ENCODE results near the gene RHOB. TPM values are rescaled to one million over a fixed set of nuclear protein-coding genes. Genes with fewer than 3 reads are reported as not detected.
"Not testable (repeated sequence)": the region's sequence is repeated elsewhere in the genome, so short reads cannot be mapped to it uniquely, and the experiment has no call there.

Gene RHOB
- total RNA-seq, 1 donor from 2014 or later, result 191 TPM

DNA sequence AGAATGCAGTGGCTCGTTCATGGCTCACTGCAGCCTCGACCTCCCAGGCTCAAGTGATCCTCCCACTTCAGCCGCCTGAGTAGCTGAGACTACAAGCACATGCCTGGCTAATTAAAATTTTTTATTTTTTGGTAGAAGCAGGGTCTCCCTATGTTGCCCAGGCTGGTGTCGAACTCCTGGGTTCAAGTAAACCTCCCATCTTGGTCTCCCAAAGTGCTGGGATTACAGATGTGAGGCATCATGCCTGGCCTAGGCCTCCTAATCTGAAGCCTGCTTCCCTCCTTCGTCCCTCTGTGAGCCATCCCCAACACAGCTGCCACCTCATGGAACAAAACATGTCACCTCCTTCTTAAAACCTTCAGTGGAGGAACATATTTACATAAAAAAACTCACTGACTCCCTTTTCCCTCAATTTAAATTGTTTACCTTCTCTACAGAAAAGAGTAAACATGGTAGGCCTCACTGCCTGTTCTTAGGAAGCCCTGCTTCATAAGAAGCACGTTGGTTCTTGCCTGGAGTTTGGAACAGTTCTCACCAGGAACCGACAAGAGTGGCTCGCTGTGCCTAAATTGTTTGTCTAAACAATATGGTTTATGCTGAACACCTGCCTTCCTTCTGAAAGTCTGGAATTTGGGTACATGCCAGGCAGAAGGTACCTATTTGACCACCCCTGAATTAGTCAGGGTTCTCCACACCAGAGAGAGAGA, 12.1 kb upstream of the RHOB start:
- Histone ChIP-seq H3K36me3 (no peaks in the 10 kb centered on the region), H3K27ac (no peak overlapping the region), H3K27me3 (no peaks in the 10 kb centered on the region), H3K4me3 (no peak overlapping the region), H3K4me1 (peaks cover 13% of the 10 kb centered on the region), H3K9me3 (no peaks in the 10 kb centered on the region)
- intact Hi-C loops (cut with DNase I), result no loop called here
- TF ChIP-seq, protein P1, sequence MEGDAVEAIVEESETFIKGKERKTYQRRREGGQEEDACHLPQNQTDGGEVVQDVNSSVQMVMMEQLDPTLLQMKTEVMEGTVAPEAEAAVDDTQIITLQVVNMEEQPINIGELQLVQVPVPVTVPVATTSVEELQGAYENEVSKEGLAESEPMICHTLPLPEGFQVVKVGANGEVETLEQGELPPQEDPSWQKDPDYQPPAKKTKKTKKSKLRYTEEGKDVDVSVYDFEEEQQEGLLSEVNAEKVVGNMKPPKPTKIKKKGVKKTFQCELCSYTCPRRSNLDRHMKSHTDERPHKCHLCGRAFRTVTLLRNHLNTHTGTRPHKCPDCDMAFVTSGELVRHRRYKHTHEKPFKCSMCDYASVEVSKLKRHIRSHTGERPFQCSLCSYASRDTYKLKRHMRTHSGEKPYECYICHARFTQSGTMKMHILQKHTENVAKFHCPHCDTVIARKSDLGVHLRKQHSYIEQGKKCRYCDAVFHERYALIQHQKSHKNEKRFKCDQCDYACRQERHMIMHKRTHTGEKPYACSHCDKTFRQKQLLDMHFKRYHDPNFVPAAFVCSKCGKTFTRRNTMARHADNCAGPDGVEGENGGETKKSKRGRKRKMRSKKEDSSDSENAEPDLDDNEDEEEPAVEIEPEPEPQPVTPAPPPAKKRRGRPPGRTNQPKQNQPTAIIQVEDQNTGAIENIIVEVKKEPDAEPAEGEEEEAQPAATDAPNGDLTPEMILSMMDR (IDR thresholded peaks at IDR 0.05), result no peak
- DNase-seq, result no peak
- ATAC-seq, result no peak

- peaks cover 13% of the 10 kb centered on the region for H3K4me1 ChIP-seq
- H3K9me3 ChIP-seq; H3K27me3 ChIP-seq; H3K4me3 ChIP-seq; intact Hi-C loops (cut with DNase I); H3K36me3 ChIP-seq; H3K27ac ChIP-seq; DNase-seq; ATAC-seq: not testable (repeated sequence)
These were observed 11.4 kb upstream of the RHOB start for GRCh38 chr2:20435456-20435855.

DNA sequence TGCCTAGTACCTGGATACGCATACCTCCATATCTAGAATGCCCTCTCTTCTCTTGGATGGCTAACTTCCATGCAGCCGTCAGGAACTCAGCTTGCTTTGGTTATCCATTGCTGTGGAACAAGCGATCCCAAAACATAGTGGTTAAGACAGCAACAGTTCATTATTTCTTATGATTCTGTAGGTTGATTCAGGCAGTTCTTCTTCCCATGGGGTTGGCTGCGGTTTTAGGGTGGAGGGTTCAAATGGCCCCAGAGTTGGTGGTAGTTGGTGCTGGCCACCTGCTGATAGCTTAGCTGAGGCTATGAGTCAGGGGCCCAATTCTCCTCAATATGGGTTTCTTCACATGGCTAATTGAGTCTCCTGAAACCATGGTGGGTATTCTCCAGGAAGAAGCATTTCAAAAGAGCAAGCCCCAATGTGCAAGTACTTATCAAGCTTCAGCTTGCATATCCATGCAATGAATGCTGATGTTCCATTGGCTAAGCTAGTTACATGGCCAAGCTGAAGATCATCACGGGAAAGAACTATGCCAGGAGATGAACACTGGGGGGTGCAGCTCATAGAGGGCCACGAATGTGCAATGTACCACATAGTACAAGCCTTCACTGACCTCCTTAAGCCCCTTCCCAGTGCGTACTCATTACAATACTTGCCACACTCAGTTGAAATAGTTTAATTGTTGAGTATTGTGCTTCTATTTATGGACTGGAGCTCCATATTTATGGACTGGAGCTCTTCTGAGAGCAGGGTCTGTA, 10.0 kb upstream of the RHOB start:
- H3K27me3 ChIP-seq, result no peaks in the 10 kb centered on the region
- no peak overlapping the region for H3K27ac ChIP-seq
- no peak overlapping the region for H3K4me3 ChIP-seq
- H3K9me3 ChIP-seq, result no peaks in the 10 kb centered on the region
- intact Hi-C loops (cut with DNase I), result no loop called here
- DNase-seq, result no peak
- H3K36me3 ChIP-seq, result no peaks in the 10 kb centered on the region
- ATAC-seq, result no peak
- TF ChIP-seq, protein P1 (IDR thresholded peaks at IDR 0.05), result no peak
- peaks cover 13% of the 10 kb centered on the region for H3K4me1 ChIP-seq

GRCh38 chr2:20438334-20439192, 8.3 kb upstream of the RHOB start:
- Histone ChIP-seq H3K9me3 (no peaks in the 10 kb centered on the region), H3K4me1 (peaks cover 15% of the 10 kb centered on the region), H3K36me3 (no peaks in the 10 kb centered on the region), H3K4me3 (no peak overlapping the region), H3K27ac (peak overlapping the region; percentile 48), H3K27me3 (no peaks in the 10 kb centered on the region)
- TF ChIP-seq, protein P1 (IDR thresholded peaks at IDR 0.05), result no peak
- no peak for DNase-seq
- intact Hi-C loops (cut with DNase I), result no loop called here
- ATAC-seq, result peak; percentile 73

GRCh38 chr2:20439193-20439475, 7.7 kb upstream of the RHOB start:
- Histone ChIP-seq H3K27ac (peak overlapping the region; percentile 48), H3K4me1 (peaks cover 20% of the 10 kb centered on the region), H3K4me3 (no peak overlapping the region), H3K36me3 (no peaks in the 10 kb centered on the region), H3K9me3 (no peaks in the 10 kb centered on the region), H3K27me3 (no peaks in the 10 kb centered on the region)
- DNase-seq (no peak), ATAC-seq (peak; percentile 34)
- intact Hi-C loops (cut with DNase I), result no loop called here
- TF ChIP-seq, protein P1 (IDR thresholded peaks at IDR 0.05), result no peak

DNA sequence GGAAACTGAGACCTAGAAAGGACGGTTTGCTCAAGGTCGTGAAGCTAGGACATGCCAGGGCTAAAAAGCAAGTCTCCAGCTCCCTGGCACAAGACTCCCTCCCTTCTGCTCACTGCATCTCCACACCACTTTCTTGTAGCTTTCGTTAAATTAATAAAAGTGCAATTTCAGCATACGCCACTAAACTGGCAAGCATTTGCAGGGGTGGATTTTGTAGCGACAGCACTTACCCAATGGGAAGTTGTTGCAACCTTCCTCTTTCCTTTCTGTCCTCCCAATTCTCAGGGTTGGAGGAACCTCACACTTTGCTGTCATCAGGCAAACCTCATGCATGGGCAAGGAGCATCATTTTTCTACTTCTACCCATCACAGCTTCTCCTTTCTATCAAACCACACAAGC, 7.4 kb upstream of the RHOB start:
- intact Hi-C loops (cut with DNase I), result no loop called here
- no peaks in the 10 kb centered on the region for H3K36me3 ChIP-seq
- peak overlapping the region; percentile 48 for H3K27ac ChIP-seq
- peaks cover 20% of the 10 kb centered on the region for H3K4me1 ChIP-seq
- no peak overlapping the region for H3K4me3 ChIP-seq
- no peak for DNase-seq
- TF ChIP-seq, protein P1 (IDR thresholded peaks at IDR 0.05), result no peak
- peak; percentile 80 for ATAC-seq
- no peaks in the 10 kb centered on the region for H3K27me3 ChIP-seq
- no peaks in the 10 kb centered on the region for H3K9me3 ChIP-seq

All from upper lobe of right lung (tissue), 1 donor.